ENCODE measurements around the gene TK1. TPM values are rescaled to one million over a fixed set of nuclear protein-coding genes. Genes with fewer than 3 reads are reported as not detected.

The TK1 gene
- total RNA-seq, 1 donor from 2014 or later: 3.8 TPM

DNA sequence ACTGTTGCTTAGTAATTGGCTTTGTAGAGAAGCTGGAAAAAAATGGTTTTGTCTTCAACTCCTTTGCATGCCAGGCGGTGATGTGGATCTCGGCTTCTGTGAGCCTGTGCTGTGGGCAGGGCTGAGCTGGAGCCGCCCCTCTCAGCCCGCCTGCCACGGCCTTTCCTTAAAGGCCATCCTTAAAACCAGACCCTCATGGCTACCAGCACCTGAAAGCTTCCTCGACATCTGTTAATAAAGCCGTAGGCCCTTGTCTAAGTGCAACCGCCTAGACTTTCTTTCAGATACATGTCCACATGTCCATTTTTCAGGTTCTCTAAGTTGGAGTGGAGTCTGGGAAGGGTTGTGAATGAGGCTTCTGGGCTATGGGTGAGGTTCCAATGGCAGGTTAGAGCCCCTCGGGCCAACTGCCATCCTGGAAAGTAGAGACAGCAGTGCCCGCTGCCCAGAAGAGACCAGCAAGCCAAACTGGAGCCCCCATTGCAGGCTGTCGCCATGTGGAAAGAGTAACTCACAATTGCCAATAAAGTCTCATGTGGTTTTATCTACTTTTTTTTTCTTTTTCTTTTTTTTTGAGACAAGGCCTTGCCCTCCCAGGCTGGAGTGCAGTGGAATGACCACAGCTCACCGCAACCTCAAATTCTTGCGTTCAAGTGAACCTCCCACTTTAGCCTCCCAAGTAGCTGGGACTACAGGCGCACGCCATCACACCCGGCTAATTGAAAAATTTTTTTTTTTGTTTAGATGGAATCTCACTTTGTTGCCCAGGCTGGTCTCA, 38.4 kb upstream of the TK1 start:
- Mint-ChIP-seq H3K36me3 (ENCODE audit: low read depth) (no peaks in the 10 kb centered on the region), H3K27me3 (peaks cover 5% of the 10 kb centered on the region), H3K4me3 (no peak overlapping the region), H3K9me3 (no peaks in the 10 kb centered on the region), H3K4me1 (no peaks in the 10 kb centered on the region), H3K27ac (no peak overlapping the region)
- POLR2A ChIA-PET: no interaction called here
- TF ChIP-seq, protein P1, sequence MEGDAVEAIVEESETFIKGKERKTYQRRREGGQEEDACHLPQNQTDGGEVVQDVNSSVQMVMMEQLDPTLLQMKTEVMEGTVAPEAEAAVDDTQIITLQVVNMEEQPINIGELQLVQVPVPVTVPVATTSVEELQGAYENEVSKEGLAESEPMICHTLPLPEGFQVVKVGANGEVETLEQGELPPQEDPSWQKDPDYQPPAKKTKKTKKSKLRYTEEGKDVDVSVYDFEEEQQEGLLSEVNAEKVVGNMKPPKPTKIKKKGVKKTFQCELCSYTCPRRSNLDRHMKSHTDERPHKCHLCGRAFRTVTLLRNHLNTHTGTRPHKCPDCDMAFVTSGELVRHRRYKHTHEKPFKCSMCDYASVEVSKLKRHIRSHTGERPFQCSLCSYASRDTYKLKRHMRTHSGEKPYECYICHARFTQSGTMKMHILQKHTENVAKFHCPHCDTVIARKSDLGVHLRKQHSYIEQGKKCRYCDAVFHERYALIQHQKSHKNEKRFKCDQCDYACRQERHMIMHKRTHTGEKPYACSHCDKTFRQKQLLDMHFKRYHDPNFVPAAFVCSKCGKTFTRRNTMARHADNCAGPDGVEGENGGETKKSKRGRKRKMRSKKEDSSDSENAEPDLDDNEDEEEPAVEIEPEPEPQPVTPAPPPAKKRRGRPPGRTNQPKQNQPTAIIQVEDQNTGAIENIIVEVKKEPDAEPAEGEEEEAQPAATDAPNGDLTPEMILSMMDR (IDR thresholded peaks at IDR 0.05): no peak
- CTCF ChIA-PET: no interaction called here
- no peak for ATAC-seq (ENCODE audit: low read depth)
- no peak for DNase-seq
- intact Hi-C loops (cut with micrococcal nuclease): no loop called here

DNA sequence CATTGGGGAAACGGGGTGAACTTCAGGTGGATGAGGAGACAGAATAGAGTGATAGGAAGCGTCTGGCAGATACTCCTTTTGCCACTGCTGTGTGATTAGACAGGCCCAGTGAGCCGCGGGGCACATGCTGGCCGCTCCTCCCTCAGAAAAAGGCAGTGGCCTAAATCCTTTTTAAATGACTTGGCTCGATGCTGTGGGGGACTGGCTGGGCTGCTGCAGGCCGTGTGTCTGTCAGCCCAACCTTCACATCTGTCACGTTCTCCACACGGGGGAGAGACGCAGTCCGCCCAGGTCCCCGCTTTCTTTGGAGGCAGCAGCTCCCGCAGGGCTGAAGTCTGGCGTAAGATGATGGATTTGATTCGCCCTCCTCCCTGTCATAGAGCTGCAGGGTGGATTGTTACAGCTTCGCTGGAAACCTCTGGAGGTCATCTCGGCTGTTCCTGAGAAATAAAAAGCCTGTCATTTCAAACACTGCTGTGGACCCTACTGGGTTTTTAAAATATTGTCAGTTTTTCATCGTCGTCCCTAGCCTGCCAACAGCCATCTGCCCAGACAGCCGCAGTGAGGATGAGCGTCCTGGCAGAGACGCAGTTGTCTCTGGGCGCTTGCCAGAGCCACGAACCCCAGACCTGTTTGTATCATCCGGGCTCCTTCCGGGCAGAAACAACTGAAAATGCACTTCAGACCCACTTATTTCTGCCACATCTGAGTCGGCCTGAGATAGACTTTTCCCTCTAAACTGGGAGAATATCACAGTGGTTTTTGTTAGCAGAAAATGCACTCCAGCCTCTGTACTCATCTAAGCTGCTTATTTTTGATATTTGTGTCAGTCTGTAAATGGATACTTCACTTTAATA, 37.6 kb upstream of the TK1 start:
- H3K36me3 Mint-ChIP-seq (ENCODE audit: low read depth): no peaks in the 10 kb centered on the region
- DNase-seq: no peak
- no peaks in the 10 kb centered on the region for H3K9me3 Mint-ChIP-seq
- TF ChIP-seq, protein P1 (IDR thresholded peaks at IDR 0.05): no peak
- no peaks in the 10 kb centered on the region for H3K4me1 Mint-ChIP-seq
- H3K27me3 Mint-ChIP-seq: peaks cover 5% of the 10 kb centered on the region
- POLR2A ChIA-PET: interaction anchor here (0.8 kb wide), 1 partner anchor 20 kb away, joined by 3 read pairs; no protein-coding TSS in a partner anchor
- CTCF ChIA-PET: no interaction called here
- intact Hi-C loops (cut with micrococcal nuclease): no loop called here
- H3K27ac Mint-ChIP-seq: no peak overlapping the region
- no peak overlapping the region for H3K4me3 Mint-ChIP-seq
- ATAC-seq (ENCODE audit: low read depth): no peak

DNA sequence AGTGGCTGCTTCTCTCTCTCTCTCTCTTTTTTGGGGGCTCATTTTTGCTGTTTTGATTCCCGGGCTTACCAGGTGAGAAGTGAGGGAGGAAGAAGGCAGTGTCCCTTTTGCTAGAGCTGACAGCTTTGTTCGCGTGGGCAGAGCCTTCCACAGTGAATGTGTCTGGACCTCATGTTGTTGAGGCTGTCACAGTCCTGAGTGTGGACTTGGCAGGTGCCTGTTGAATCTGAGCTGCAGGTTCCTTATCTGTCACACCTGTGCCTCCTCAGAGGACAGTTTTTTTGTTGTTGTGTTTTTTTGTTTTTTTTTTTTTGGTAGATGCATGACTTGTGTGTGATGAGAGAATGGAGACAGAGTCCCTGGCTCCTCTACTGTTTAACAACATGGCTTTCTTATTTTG, 36.9 kb upstream of the TK1 start:
- TF ChIP-seq, protein P1 (IDR thresholded peaks at IDR 0.05): no peak
- ChIA-PET CTCF (no interaction called here), POLR2A (interaction anchor here (0.6 to 0.8 kb wide), 2 partner anchors 20 to 23 kb away, joined by 3 read pairs; no protein-coding TSS in a partner anchor)

DNA sequence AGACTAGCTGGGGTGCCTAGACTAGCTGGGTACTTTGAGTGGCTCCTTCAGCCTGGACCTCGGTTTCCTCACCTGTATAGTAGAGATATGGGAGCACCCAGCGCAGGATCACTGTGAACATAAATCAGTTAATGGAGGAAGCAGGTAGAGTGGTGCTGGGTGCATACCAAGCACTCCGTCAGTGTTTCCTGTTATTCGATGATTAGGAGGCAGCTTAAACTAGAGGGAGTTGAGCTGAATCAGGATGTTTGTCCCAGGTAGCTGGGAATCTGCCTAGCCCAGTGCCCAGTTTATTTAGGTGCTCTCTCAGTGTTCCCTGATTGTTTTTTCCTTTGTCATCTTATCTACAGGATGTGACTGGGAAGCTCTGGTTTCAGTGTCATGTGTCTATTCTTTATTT, 36.2 kb upstream of the TK1 start:
- TF ChIP-seq, protein P1 (IDR thresholded peaks at IDR 0.05): no peak
- ATAC-seq (ENCODE audit: low read depth) (no peak), DNase-seq (no peak)
- ChIA-PET CTCF (no interaction called here), POLR2A (interaction anchor here (0.6 kb wide), 1 partner anchor 24 kb away, joined by 3 read pairs; no protein-coding TSS in a partner anchor)
- no peaks in the 10 kb centered on the region for H3K4me1 Mint-ChIP-seq
- intact Hi-C loops (cut with micrococcal nuclease): no loop called here
- H3K27ac Mint-ChIP-seq: no peak overlapping the region
- H3K9me3 Mint-ChIP-seq: no peaks in the 10 kb centered on the region
- peaks cover 5% of the 10 kb centered on the region for H3K27me3 Mint-ChIP-seq
- no peaks in the 10 kb centered on the region for H3K36me3 Mint-ChIP-seq (ENCODE audit: low read depth)
- H3K4me3 Mint-ChIP-seq: no peak overlapping the region

More for the DNA sequence above, 36.9 kb upstream of the TK1 start:
- H3K4me1 Mint-ChIP-seq: no peaks in the 10 kb centered on the region
- no peak for DNase-seq
- no peak for ATAC-seq (ENCODE audit: low read depth)
- H3K36me3 Mint-ChIP-seq (ENCODE audit: low read depth): no peaks in the 10 kb centered on the region
- H3K27me3 Mint-ChIP-seq: peaks cover 5% of the 10 kb centered on the region
- H3K9me3 Mint-ChIP-seq: no peaks in the 10 kb centered on the region
- H3K27ac Mint-ChIP-seq: no peak overlapping the region
- H3K4me3 Mint-ChIP-seq: no peak overlapping the region
- intact Hi-C loops (cut with micrococcal nuclease): no loop called here
